ENCODE measurements around the gene GPR65.

The GPR65 gene

GRCh38 chr14:88005050-88005481 lies at the start of gene GPR65:
Gene GPR65, plus strand, starts transcription at chr14:88005135. Its CDS starts 5,713 bp downstream, at chr14:88010848.
- no peak for DNase-seq (ENCODE audit: low read depth in 3 of 3)

GRCh38 chr14:87955501-87955900 lies 49.4 kb upstream of the GPR65 start:
- no peak for DNase-seq (ENCODE audit: low read depth in 3 of 3)

GRCh38 chr14:87960013-87960787 lies 44.7 kb upstream of the GPR65 start:
- no peak for DNase-seq (ENCODE audit: low read depth in 3 of 3)

GRCh38 chr14:87961246-87961645 lies 43.7 kb upstream of the GPR65 start:
- DNase-seq (ENCODE audit: low read depth in 3 of 3), result no peak

GRCh38 chr14:87966816-87967215 lies 38.1 kb upstream of the GPR65 start:
- no peak for DNase-seq (ENCODE audit: low read depth in 3 of 3)

- no peak for DNase-seq (ENCODE audit: low read depth in 3 of 3)
Measured at GRCh38 chr14:87967496-87967895, 37.4 kb upstream of the GPR65 start.

GRCh38 chr14:87971010-87971409 lies 33.9 kb upstream of the GPR65 start:
- DNase-seq (ENCODE audit: low read depth in 3 of 3), result no peak

GRCh38 chr14:87975636-87976035 lies 29.3 kb upstream of the GPR65 start:
- no peak for DNase-seq (ENCODE audit: low read depth in 3 of 3)

- no peak for DNase-seq (ENCODE audit: low read depth in 3 of 3)
Measured at GRCh38 chr14:87979689-87980088, 25.2 kb upstream of the GPR65 start.

- no peak for DNase-seq (ENCODE audit: low read depth in 3 of 3)
Measured at GRCh38 chr14:87989221-87989955, 15.5 kb upstream of the GPR65 start.

- no peak for DNase-seq (ENCODE audit: low read depth in 3 of 3)
Measured at GRCh38 chr14:87989956-87990299, 15.0 kb upstream of the GPR65 start.

GRCh38 chr14:87990682-87991081 lies 14.3 kb upstream of the GPR65 start:
- DNase-seq (ENCODE audit: low read depth in 3 of 3), result no peak

- no peak for DNase-seq (ENCODE audit: low read depth in 3 of 3)
Measured at GRCh38 chr14:87992346-87992717, 12.6 kb upstream of the GPR65 start.

GRCh38 chr14:87992718-87993628 lies 12.0 kb upstream of the GPR65 start, which contains the start of gene GALC:
Gene GALC, minus strand, starts transcription at chr14:87993182. Its CDS starts 18 bp downstream, at chr14:87993164.
- DNase-seq (ENCODE audit: low read depth in 3 of 3), result peak; percentile 86 to 94 (median 89)

- peak in 1 of 3 experiments; percentile 4 for DNase-seq (ENCODE audit: low read depth in 3 of 3)
Measured at GRCh38 chr14:87994974-87995373, 10.0 kb upstream of the GPR65 start.

- DNase-seq (ENCODE audit: low read depth in 3 of 3), result no peak
Measured at GRCh38 chr14:87995500-87996290, 9.2 kb upstream of the GPR65 start.

GRCh38 chr14:87996291-87996592 lies 8.7 kb upstream of the GPR65 start:
- DNase-seq (ENCODE audit: low read depth in 3 of 3), result no peak

- DNase-seq (ENCODE audit: low read depth in 3 of 3), result no peak
Measured at GRCh38 chr14:87998482-87998881, 6.5 kb upstream of the GPR65 start.

- no peak for DNase-seq (ENCODE audit: low read depth in 3 of 3)
Measured at GRCh38 chr14:87999277-87999676, 5.7 kb upstream of the GPR65 start.

- no peak for DNase-seq (ENCODE audit: low read depth in 3 of 3)
Measured at GRCh38 chr14:88002421-88003075, 2.4 kb upstream of the GPR65 start.

- DNase-seq (ENCODE audit: low read depth in 3 of 3), result no peak
Measured at GRCh38 chr14:88003425-88003824, 1.5 kb upstream of the GPR65 start.

Data from stimulated activated CD4-positive, alpha-beta T cell treated with anti-CD3 and anti-CD28 coated beads, TNF-alpha, amount 100 ng/mL, for 24 hours (primary cell).